Spleen (tissue), 11 donors: ENCODE measurements around the gene TMC8. TPM values are rescaled to one million over a fixed set of nuclear protein-coding genes. Genes with fewer than 3 reads are reported as not detected.
"Not testable (repeated sequence)": the region's sequence is repeated elsewhere in the genome, so short reads cannot be mapped to it uniquely, and the experiment has no call there.

Experiments used
- DNase-seq: peaks from one replicate; pipeline ENCODE4 v3.0.0-alpha.2; 2020
- H3K27ac ChIP-seq, 8 donors: fragments of 200-600 bp; sonication (generic) in 7 of 8; 1 replicate in 4 of 8; 2 replicates in 4 of 8; pipeline versions ENCODE4 v1.5.0 to v1.8.0; 2016 to 2021; ENCODE audit warnings: inconsistent platforms in 4 of 8, mild to moderate bottlenecking in 4 of 8, moderate library complexity in 1 of 8
- H3K27me3 ChIP-seq, 7 donors: fragments of 200-600 bp; sonication (generic) in 6 of 7; replicated peaks in 1 of 7; 1 replicate in 4 of 7; 2 replicates in 3 of 7; pipeline versions ENCODE4 v1.5.0 to v1.8.0; 2016 to 2021; ENCODE audit warnings: inconsistent platforms in 3 of 7, mild to moderate bottlenecking in 1 of 7
- H3K36me3 ChIP-seq, 6 donors: fragments of 200-600 bp; sonication (generic) in 5 of 6; 1 replicate in 4 of 6; 2 replicates in 2 of 6; pipeline versions ENCODE4 v1.5.0 to v1.8.0; 2016 to 2021; ENCODE audit warnings: inconsistent platforms in 2 of 6
- H3K4me1 ChIP-seq, 6 donors: fragments of 200-600 bp; sonication (generic) in 5 of 6; 1 replicate in 3 of 6; 2 replicates in 3 of 6; pipeline versions ENCODE4 v1.5.0 to v1.8.0; 2016 to 2021; ENCODE audit warnings: inconsistent platforms in 3 of 6
- H3K4me3 ChIP-seq, 8 donors: fragments of 200-600 bp; sonication (generic) in 7 of 8; 1 replicate in 4 of 8; 2 replicates in 4 of 8; pipeline versions ENCODE4 v1.5.0 to v1.8.0; 2016 to 2021; ENCODE audit warnings: inconsistent platforms in 4 of 8, mild to moderate bottlenecking in 4 of 8, moderate library complexity in 2 of 8
- H3K9me3 ChIP-seq, 8 donors: fragments of 200-600 bp; sonication (generic) in 7 of 8; 1 replicate in 4 of 8; 2 replicates in 4 of 8; pipeline versions ENCODE4 v1.5.0 to v1.8.0; 2016 to 2021; ENCODE audit warnings: inconsistent platforms in 4 of 8
- POLR2A ChIP-seq, 3 donors: fragments of 450-650 bp; IDR thresholded peaks; one replicate each; pipeline ENCODE4 v1.5.1; 2017; ENCODE audit warnings: antibody characterized with exemption in 3 of 3, mild to moderate bottlenecking in 1 of 3
- POLR2AphosphoS5 ChIP-seq, 3 donors: sonication (generic); formaldehyde crosslinking; IDR thresholded peaks; one replicate each; pipeline ENCODE4 v1.5.1; 2017; ENCODE audit warnings: antibody characterized with exemption in 3 of 3
- WGBS, 5 donors: extraction: QIAGEN DNeasy Blood & Tissue Kit in 3 of 5; methylation state at CpG; one replicate each; pipeline versions ENCODE4 v1.1.5 to v1.1.7; 2013 to 2018; 5-methylcytosine and 5-hydroxymethylcytosine counted together
- intact Hi-C: fragments of 100-400 bp; cut with DNase I; formaldehyde crosslinking; loops from one replicate; pipeline ENCODE4 v1.15.0; 2023; ENCODE audit warnings: low total_unique reads
- polyA plus RNA-seq, 3 donors: library from polyadenylated mRNA; stranded (reverse); fragments of 200-250 nt; gene quantifications; one replicate each; pipeline ENCODE4 v1.2.1, GENCODE V29; 2013
- total RNA-seq, 7 donors: library from RNA; depleted of rRNA in 3 of 7; stranded (reverse); fragments of >200 nt in 3 of 7; fragmentation: NEBNext Ultra II Directional in 4 of 7; extraction: Animal tissue kit (Norgen Biotek cat#: 25700) in 4 of 7; gene quantifications; one replicate each; pipeline versions ENCODE4 v1.1.0 to v1.2.1, GENCODE V29; 2016 to 2021
- TF ChIP-seq, protein P1 (sequence below), 11 experiments: fragments of 200-600 bp in 7 of 11; fragments of 450-650 bp in 4 of 11; sonication (generic) in 4 of 11; IDR thresholded peaks in 8 of 11; conservative IDR thresholded peaks in 3 of 11; 1 replicate in 7 of 11; 2 replicates in 4 of 11; pipeline versions ENCODE4 v1.4.0 to v1.8.0; 2016 to 2021; ENCODE audit warnings: antibody characterized with exemption in 11 of 11, inconsistent platforms in 4 of 11, mild to moderate bottlenecking in 1 of 11
- donor health status: healthy with polysubstance abuse.
- donor health status: DM: no; HTN: no; CAD: no; lungs with moderate emphysema.
- donor health status: DM: no; HTN: no; CAD: no.
- donor health status: Bipolar disorder and iron deficiency.
- donor health status: healthy.
- donor health status: DM: no; HTN: no; CAD: no.
- donor health status: DM: yes; HTN: yes; CAD: no.

The TMC8 gene
- total and polyA plus RNA-seq, 10 donors, result 103 to 222 (median 191) TPM

- H3K27me3 ChIP-seq, result no peaks in the 10 kb centered on the region
- H3K4me1 ChIP-seq, result peaks cover 15 to 93% (median 50%) of the 10 kb centered on the region in 6 donors
- DNase-seq, result peak; percentile 77
- TF ChIP-seq, protein P1, sequence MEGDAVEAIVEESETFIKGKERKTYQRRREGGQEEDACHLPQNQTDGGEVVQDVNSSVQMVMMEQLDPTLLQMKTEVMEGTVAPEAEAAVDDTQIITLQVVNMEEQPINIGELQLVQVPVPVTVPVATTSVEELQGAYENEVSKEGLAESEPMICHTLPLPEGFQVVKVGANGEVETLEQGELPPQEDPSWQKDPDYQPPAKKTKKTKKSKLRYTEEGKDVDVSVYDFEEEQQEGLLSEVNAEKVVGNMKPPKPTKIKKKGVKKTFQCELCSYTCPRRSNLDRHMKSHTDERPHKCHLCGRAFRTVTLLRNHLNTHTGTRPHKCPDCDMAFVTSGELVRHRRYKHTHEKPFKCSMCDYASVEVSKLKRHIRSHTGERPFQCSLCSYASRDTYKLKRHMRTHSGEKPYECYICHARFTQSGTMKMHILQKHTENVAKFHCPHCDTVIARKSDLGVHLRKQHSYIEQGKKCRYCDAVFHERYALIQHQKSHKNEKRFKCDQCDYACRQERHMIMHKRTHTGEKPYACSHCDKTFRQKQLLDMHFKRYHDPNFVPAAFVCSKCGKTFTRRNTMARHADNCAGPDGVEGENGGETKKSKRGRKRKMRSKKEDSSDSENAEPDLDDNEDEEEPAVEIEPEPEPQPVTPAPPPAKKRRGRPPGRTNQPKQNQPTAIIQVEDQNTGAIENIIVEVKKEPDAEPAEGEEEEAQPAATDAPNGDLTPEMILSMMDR (IDR thresholded peaks at IDR 0.05 in 8 of 11, conservative IDR thresholded peaks at IDR 0.05 in 3 of 11), result no peak
- TF ChIP-seq POLR2AphosphoS5 (IDR thresholded peaks at IDR 0.05), result peak in 2 of 3 donors; percentile 44 to 69
- no peaks in the 10 kb centered on the region for H3K9me3 ChIP-seq
- no peak overlapping the region for H3K4me3 ChIP-seq
- H3K36me3 ChIP-seq, result peaks cover 2 to 100% (median 90%) of the 10 kb centered on the region in 6 donors
- intact Hi-C loops, result loop anchor here (5.0 kb wide), 2 partner anchors 62 to 137 kb away; no protein-coding TSS in a partner anchor
- 84 to 93% (median 92%) methylated on average over 25 to 27 of the region's 28 CpGs for WGBS, 5 donors
- peak overlapping the region in 3 of 8 donors; percentile 66 to 79 (median 69) for H3K27ac ChIP-seq
Measured at GRCh38 chr17:78114831-78115723, 15.5 kb upstream of the TMC8 start.

DNA sequence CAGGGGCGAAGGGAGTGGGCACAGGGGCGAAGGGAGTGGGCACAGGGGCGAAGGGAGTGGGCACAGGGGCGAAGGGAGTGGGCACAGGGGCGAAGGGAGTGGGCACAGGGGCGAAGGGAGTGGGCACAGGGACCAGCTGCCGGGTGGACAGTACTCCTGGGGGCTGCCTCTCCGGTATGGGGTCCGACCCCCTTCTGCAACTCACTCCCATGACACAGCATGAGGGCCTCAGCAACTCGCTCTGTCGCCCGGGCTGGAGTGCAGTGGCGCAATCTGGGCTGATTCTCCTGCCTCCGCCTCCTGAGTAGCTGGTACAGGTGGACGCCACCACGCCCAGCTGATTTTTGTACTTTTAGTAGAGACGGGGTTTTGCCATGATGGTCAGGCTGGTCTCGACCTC is 14.8 kb upstream of the TMC8 start:
- H3K27me3 ChIP-seq, intact Hi-C loops, H3K9me3 ChIP-seq, DNase-seq, H3K4me3 ChIP-seq: not testable (repeated sequence)
- Histone ChIP-seq H3K4me1 (peaks cover 15 to 96% (median 56%) of the 10 kb centered on the region in 6 donors), H3K27ac (peak overlapping the region in 1 of 8 donors; percentile 38), H3K36me3 (peaks cover 2 to 100% (median 90%) of the 10 kb centered on the region in 6 donors)
- WGBS, 5 donors, result 78 to 94% (median 89%) methylated on average over 12 to 16 of the region's 18 CpGs
- peak; percentile 16 to 51 (median 19) for TF ChIP-seq POLR2AphosphoS5 (IDR thresholded peaks at IDR 0.05)

DNA sequence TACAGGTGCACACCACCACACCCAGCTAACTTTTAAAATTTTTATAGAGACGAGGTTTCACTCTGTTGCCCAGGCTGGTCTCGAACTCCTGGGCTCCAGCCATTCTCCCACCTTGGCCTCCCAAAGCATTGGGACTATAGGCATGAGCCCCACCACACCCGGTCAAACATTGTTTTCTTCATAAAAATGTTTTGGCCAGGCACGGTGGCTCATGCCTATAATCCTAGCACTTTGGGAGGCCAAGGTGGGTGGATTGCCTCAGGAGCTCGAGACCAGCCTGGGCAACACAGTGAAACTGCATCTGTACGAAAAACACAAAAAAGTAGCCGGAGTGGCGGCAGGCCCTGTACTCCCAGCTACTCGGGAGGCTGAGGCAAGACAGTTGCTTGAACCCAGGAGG is 14.2 kb upstream of the TMC8 start:
- intact Hi-C loops, result no loop called here
- Histone ChIP-seq H3K27ac (peak overlapping the region in 1 of 8 donors; percentile 68), H3K36me3 (peaks cover 2 to 100% (median 88%) of the 10 kb centered on the region in 6 donors), H3K4me1 (peaks cover 22 to 96% (median 62%) of the 10 kb centered on the region in 6 donors), H3K27me3 (no peaks in the 10 kb centered on the region), H3K4me3 (no peak overlapping the region), H3K9me3 (no peaks in the 10 kb centered on the region)
- no peak for TF ChIP-seq POLR2AphosphoS5 (IDR thresholded peaks at IDR 0.05)
- no peak for TF ChIP-seq POLR2A (IDR thresholded peaks at IDR 0.05)
- TF ChIP-seq, protein P1 (IDR thresholded peaks at IDR 0.05 in 8 of 11, conservative IDR thresholded peaks at IDR 0.05 in 3 of 11), result no peak
- 96 to 98% (median 96%) methylated on average over 9 of the region's 9 CpGs for WGBS, 5 donors
- DNase-seq, result no peak

DNA sequence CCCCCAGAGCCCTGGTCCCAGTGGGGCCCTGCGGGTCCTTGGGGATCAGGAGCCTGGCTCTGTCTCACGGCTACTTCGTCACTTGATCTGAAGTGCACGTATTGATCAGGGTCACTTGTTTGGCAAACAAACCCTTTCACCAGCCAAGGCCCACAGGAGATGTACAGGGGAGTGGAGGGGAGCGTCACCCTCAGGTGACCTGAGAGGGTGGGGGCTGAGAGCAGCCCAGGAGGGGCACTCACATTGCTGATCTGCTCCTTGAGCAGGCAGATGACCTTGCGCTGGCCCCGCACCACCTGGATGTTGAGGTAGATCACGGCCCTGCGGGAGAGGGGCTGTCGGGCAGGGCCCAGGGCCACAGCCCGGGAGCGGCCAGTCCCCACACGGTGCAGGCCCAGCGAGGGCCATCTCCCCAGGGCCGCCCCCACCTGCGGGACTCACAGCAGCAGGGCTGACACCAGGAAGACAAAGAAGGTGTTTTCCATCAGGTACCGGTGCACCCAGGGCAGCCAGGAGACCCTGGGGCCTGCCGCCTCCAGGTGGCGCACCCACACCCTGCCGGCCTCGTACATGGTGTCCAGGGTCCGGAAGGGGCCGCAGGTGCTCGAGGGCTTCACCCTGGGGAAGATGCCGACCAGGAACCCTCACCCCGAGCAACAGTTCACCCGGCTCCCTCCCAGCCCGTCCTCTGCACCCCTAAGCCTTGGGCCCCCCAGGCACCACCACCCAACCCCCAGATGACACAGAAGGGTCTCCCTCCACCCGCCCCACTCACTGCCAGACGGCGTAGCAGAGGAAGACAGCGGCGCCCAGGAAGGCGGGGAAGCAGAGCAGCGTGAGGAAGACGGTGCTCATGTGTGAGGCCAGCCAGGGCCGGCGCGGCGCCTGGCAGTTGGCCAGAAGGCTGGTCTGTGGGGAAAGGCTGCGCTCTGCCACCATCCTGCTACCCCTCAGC is 13.3 kb upstream of the TMC8 start:
- intact Hi-C loops, result no loop called here
- peaks cover 2 to 100% (median 86%) of the 10 kb centered on the region in 6 donors for H3K36me3 ChIP-seq
- H3K27ac ChIP-seq, result peak overlapping the region in 4 of 8 donors; percentile 3 to 68 (median 48)

More for the DNA sequence above, 13.3 kb upstream of the TMC8 start:
- WGBS, 5 donors, result 47 to 75% (median 67%) methylated on average over 24 to 41 of the region's 41 CpGs
- TF ChIP-seq, protein P1 (IDR thresholded peaks at IDR 0.05 in 8 of 11, conservative IDR thresholded peaks at IDR 0.05 in 3 of 11), result peak in 6 of 11 experiments; percentile 14 to 59 (median 42)
- TF ChIP-seq POLR2A (IDR thresholded peaks at IDR 0.05) (no peak), POLR2AphosphoS5 (IDR thresholded peaks at IDR 0.05) (peak in 2 of 3 donors; percentile 51 to 77)
- DNase-seq, result peak; percentile 79
- no peak overlapping the region for H3K4me3 ChIP-seq
- H3K4me1 ChIP-seq, result peaks cover 29 to 97% (median 69%) of the 10 kb centered on the region in 6 donors
- no peaks in the 10 kb centered on the region for H3K27me3 ChIP-seq
- no peaks in the 10 kb centered on the region for H3K9me3 ChIP-seq
